WTC11 (cell line): ENCODE data around the gene KNOP1.

Experiments used
- ATF1 ChIP-seq: sonication (generic); formaldehyde crosslinking; IDR thresholded peaks from 2 replicates; pipeline ENCODE4 v1.8.1; 2023; ENCODE audit warnings: mild to moderate bottlenecking, moderate library complexity, missing genetic modification reagents
- CREB1 ChIP-seq: sonication (generic); formaldehyde crosslinking; IDR thresholded peaks from 2 replicates; pipeline ENCODE4 v1.8.0; 2023; ENCODE audit warnings: mild to moderate bottlenecking, missing genetic modification reagents
- ETV6 ChIP-seq: sonication (generic); formaldehyde crosslinking; IDR thresholded peaks from 2 replicates; pipeline ENCODE4 v1.8.1; 2022; ENCODE audit warnings: mild to moderate bottlenecking, missing genetic modification reagents
- FOXK1 ChIP-seq: sonication (generic); formaldehyde crosslinking; IDR thresholded peaks from 2 replicates; pipeline ENCODE4 v1.8.0; 2022; ENCODE audit warnings: mild to moderate bottlenecking, moderate library complexity, missing genetic modification reagents
- KAT7 ChIP-seq: sonication (generic); formaldehyde crosslinking; IDR thresholded peaks from 2 replicates; pipeline ENCODE4 v1.8.1; 2023; ENCODE audit warnings: missing genetic modification reagents, mild to moderate bottlenecking, borderline replicate concordance
- TCF7 ChIP-seq: sonication (generic); formaldehyde crosslinking; IDR thresholded peaks from 2 replicates; pipeline ENCODE4 v1.8.0; 2022; ENCODE audit warnings: mild to moderate bottlenecking, low read depth, missing genetic modification reagents, moderate library complexity
- ZBTB21 ChIP-seq: sonication (generic); formaldehyde crosslinking; IDR thresholded peaks from 2 replicates; pipeline ENCODE4 v1.8.1; 2023; ENCODE audit warnings: mild to moderate bottlenecking, missing genetic modification reagents, borderline replicate concordance
- ZNF138 ChIP-seq: sonication (generic); formaldehyde crosslinking; conservative IDR thresholded peaks from 2 replicates; pipeline ENCODE4 v1.8.1; 2022; ENCODE audit warnings: mild to moderate bottlenecking, moderate library complexity, missing genetic modification reagents
- TF ChIP-seq, protein P1 (sequence below): fragments of 200-600 bp; IDR thresholded peaks from 2 replicates; pipeline ENCODE4 v1.8.0; 2022; ENCODE audit warnings: antibody characterized with exemption
- TF ChIP-seq, protein P2 (sequence below): sonication (generic); formaldehyde crosslinking; conservative IDR thresholded peaks from 2 replicates; pipeline ENCODE4 v1.8.1; 2023; ENCODE audit warnings: mild to moderate bottlenecking, low read depth, missing genetic modification reagents, moderate library complexity
- TF ChIP-seq, protein P3 (sequence below): sonication (generic); formaldehyde crosslinking; IDR thresholded peaks from 2 replicates; pipeline ENCODE4 v1.8.1; 2023; ENCODE audit warnings: mild to moderate bottlenecking, missing genetic modification reagents
- TF ChIP-seq, protein P4 (sequence below): sonication (generic); formaldehyde crosslinking; IDR thresholded peaks from 2 replicates; pipeline ENCODE4 v1.8.0; 2022; ENCODE audit warnings: mild to moderate bottlenecking, missing genetic modification reagents
- TF ChIP-seq, protein P5 (sequence below): sonication (generic); formaldehyde crosslinking; IDR thresholded peaks from 2 replicates; pipeline ENCODE4 v1.8.1; 2023; ENCODE audit warnings: mild to moderate bottlenecking, missing genetic modification reagents, moderate library complexity
- TF ChIP-seq, protein P6 (sequence below): sonication (generic); formaldehyde crosslinking; IDR thresholded peaks from 2 replicates; pipeline ENCODE4 v1.8.1; 2023; ENCODE audit warnings: mild to moderate bottlenecking, missing genetic modification reagents, moderate library complexity

DNA sequence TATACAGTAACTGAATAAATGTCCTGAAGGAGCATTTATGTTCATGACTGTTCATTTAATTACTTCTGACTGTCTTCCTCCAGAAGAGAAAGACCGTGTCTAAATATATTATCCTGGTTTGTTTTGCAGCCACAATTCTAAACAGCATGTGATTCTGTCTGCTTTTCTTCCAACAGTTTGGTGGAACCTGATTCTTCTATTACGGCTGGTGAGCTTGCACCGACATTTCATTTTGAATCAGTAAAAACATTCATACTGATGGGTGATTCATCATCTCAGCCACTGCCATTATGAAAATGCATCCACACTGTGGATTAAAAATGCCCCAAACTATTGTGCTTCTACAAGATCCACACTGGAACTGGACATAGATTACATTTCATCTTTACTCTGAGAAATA, 16.9 kb downstream of the KNOP1 start:
- TF ChIP-seq, protein P1, sequence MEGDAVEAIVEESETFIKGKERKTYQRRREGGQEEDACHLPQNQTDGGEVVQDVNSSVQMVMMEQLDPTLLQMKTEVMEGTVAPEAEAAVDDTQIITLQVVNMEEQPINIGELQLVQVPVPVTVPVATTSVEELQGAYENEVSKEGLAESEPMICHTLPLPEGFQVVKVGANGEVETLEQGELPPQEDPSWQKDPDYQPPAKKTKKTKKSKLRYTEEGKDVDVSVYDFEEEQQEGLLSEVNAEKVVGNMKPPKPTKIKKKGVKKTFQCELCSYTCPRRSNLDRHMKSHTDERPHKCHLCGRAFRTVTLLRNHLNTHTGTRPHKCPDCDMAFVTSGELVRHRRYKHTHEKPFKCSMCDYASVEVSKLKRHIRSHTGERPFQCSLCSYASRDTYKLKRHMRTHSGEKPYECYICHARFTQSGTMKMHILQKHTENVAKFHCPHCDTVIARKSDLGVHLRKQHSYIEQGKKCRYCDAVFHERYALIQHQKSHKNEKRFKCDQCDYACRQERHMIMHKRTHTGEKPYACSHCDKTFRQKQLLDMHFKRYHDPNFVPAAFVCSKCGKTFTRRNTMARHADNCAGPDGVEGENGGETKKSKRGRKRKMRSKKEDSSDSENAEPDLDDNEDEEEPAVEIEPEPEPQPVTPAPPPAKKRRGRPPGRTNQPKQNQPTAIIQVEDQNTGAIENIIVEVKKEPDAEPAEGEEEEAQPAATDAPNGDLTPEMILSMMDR = no peak
- TF ChIP-seq KAT7 (CRISPR knock-in tag) (no peak), ZNF138 (CRISPR knock-in tag) (no peak), FOXK1 (no peak), ETV6 (CRISPR knock-in tag) (no peak), CREB1 (no peak), ATF1 (CRISPR knock-in tag) (no peak), ZBTB21 (CRISPR knock-in tag) (no peak), TCF7 (CRISPR knock-in tag) (no peak)
- TF ChIP-seq, protein P2, sequence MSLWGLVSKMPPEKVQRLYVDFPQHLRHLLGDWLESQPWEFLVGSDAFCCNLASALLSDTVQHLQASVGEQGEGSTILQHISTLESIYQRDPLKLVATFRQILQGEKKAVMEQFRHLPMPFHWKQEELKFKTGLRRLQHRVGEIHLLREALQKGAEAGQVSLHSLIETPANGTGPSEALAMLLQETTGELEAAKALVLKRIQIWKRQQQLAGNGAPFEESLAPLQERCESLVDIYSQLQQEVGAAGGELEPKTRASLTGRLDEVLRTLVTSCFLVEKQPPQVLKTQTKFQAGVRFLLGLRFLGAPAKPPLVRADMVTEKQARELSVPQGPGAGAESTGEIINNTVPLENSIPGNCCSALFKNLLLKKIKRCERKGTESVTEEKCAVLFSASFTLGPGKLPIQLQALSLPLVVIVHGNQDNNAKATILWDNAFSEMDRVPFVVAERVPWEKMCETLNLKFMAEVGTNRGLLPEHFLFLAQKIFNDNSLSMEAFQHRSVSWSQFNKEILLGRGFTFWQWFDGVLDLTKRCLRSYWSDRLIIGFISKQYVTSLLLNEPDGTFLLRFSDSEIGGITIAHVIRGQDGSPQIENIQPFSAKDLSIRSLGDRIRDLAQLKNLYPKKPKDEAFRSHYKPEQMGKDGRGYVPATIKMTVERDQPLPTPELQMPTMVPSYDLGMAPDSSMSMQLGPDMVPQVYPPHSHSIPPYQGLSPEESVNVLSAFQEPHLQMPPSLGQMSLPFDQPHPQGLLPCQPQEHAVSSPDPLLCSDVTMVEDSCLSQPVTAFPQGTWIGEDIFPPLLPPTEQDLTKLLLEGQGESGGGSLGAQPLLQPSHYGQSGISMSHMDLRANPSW (CRISPR knock-in tag) = no peak
- TF ChIP-seq, protein P3, sequence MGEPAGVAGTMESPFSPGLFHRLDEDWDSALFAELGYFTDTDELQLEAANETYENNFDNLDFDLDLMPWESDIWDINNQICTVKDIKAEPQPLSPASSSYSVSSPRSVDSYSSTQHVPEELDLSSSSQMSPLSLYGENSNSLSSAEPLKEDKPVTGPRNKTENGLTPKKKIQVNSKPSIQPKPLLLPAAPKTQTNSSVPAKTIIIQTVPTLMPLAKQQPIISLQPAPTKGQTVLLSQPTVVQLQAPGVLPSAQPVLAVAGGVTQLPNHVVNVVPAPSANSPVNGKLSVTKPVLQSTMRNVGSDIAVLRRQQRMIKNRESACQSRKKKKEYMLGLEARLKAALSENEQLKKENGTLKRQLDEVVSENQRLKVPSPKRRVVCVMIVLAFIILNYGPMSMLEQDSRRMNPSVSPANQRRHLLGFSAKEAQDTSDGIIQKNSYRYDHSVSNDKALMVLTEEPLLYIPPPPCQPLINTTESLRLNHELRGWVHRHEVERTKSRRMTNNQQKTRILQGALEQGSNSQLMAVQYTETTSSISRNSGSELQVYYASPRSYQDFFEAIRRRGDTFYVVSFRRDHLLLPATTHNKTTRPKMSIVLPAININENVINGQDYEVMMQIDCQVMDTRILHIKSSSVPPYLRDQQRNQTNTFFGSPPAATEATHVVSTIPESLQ (CRISPR knock-in tag) = no peak
- TF ChIP-seq, protein P4, sequence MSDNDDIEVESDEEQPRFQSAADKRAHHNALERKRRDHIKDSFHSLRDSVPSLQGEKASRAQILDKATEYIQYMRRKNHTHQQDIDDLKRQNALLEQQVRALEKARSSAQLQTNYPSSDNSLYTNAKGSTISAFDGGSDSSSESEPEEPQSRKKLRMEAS (CRISPR knock-in tag) = no peak
- TF ChIP-seq, protein P5, sequence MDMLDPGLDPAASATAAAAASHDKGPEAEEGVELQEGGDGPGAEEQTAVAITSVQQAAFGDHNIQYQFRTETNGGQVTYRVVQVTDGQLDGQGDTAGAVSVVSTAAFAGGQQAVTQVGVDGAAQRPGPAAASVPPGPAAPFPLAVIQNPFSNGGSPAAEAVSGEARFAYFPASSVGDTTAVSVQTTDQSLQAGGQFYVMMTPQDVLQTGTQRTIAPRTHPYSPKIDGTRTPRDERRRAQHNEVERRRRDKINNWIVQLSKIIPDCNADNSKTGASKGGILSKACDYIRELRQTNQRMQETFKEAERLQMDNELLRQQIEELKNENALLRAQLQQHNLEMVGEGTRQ (CRISPR knock-in tag) = no peak
- TF ChIP-seq, protein P6, sequence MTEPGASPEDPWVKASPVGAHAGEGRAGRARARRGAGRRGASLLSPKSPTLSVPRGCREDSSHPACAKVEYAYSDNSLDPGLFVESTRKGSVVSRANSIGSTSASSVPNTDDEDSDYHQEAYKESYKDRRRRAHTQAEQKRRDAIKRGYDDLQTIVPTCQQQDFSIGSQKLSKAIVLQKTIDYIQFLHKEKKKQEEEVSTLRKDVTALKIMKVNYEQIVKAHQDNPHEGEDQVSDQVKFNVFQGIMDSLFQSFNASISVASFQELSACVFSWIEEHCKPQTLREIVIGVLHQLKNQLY (CRISPR knock-in tag) = no peak
